Measurements from ENCODE around the gene BMP7.
"Not testable (repeated sequence)": the region's sequence is repeated elsewhere in the genome, so short reads cannot be mapped to it uniquely, and the experiment has no call there.

BMP7 gene

GRCh38 chr20:57209413-57209812, 57.0 kb downstream of the BMP7 start:
- no peak for DNase-seq

- no peak for DNase-seq
Measured at GRCh38 chr20:57208198-57208597, 58.2 kb downstream of the BMP7 start.

GRCh38 chr20:57207251-57207650, 59.2 kb downstream of the BMP7 start:
- DNase-seq = no peak

DNA sequence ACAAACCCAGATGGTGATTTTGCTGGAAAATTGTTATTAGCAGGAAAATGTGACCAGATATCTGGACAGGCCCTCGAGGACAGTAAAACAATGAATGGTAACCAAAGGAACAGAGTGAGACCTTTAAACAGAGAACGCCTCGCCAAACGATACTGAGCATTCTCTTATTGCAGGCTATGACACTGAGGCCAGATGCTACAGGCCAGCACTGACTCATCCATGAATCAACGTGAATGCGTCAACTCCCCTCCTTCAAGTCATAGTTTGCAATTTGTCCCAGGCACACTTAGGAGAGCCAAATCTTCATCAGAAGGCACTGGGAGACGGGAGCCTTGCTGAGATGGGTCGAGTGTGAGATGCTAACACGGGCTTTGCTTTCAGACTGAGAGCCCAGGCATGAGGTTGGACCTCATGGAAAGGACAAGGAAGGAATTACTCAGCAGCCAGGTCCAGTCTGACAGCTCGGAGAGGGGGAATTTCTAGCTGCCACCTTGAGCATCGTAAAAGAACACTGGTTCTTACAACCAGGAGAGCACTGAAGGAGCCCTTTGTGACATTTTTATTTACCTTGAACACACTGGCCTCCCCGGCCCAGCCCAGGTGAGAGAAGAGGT, 60.7 kb downstream of the BMP7 start:
- DNase-seq = peak in 1 of 2 experiments; percentile 29

DNA sequence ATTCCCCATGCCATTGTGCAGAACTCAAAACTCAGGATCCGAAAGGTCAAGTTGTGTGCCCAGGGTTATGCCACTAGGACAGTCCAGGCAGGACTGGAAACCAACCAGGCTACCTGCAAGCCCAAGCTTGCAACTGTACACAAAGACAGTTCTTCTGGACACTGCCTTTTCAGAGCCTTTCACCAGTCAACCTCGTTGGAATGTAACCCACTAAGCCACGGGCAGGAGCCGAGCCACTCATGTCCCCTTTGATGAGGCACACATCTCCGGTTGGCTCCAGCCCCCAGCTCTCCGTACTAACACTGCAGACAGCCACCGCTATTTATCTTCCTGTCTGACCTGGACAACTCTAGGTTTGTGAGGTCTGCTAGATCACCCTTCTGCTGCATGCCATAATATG, 62.5 kb downstream of the BMP7 start:
- DNase-seq = no peak

GRCh38 chr20:57203204-57203603, 63.2 kb downstream of the BMP7 start:
- no peak for DNase-seq

DNA sequence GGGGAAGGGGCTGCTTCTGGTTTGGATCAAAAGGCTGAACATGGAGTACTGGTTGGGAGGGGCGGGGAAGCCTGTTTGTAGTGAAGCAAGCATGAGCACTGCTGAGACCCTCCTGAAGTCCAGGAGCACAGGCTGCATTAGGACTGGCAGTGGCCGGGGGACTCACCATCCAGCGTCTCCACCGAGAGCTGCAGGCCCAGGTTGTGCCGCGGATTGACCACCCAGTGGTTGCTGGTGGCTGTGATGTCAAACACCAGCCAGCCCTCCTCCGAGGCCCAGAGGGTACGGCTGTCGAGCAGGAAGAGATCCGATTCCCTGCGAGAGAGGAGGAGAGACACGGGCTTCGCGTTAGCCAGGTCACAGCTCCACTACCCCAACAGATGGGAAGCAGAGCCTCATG, 64.1 kb downstream of the BMP7 start:
- no peak for DNase-seq

DNA sequence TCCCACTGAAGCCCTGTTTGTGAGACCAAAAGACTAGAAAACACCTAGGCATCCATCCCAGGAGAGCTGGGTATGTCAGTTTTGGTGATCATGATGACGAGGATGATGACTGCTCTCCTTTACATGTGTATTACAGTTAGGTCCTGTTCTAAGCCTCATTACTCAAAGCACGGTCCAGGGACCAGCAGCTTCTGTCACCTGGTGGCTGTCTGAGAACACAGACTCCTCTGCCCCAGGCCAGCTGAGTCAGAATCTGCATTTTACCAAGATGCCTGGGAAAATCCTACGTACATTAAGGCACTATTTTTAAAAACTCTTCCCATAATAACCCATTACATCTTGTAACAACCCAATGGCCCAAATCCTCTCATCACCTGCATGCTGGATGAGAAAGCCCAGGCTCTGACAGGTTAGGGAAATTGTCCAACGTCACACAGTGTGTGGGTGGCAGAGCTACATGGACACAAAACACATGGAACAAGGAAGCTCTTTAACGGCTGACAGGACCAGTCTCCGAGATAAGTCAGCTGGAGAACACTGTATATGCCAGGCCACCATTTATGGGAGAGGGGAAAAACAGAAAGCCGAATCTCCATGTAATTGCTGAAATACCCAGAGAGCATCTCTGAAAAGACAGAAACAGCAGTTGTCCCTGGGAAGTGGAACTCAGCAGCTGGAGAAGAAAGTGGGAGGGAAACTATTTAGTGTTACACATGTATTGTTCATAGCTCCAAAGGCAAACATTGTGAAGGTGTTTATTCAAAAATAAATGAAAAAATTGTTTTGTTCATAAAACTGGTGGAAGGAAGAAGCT, 65.4 kb downstream of the BMP7 start:
- peak in 1 of 2 experiments; percentile 8 for DNase-seq

GRCh38 chr20:57199656-57200405, 66.6 kb downstream of the BMP7 start:
- DNase-seq = no peak

DNA sequence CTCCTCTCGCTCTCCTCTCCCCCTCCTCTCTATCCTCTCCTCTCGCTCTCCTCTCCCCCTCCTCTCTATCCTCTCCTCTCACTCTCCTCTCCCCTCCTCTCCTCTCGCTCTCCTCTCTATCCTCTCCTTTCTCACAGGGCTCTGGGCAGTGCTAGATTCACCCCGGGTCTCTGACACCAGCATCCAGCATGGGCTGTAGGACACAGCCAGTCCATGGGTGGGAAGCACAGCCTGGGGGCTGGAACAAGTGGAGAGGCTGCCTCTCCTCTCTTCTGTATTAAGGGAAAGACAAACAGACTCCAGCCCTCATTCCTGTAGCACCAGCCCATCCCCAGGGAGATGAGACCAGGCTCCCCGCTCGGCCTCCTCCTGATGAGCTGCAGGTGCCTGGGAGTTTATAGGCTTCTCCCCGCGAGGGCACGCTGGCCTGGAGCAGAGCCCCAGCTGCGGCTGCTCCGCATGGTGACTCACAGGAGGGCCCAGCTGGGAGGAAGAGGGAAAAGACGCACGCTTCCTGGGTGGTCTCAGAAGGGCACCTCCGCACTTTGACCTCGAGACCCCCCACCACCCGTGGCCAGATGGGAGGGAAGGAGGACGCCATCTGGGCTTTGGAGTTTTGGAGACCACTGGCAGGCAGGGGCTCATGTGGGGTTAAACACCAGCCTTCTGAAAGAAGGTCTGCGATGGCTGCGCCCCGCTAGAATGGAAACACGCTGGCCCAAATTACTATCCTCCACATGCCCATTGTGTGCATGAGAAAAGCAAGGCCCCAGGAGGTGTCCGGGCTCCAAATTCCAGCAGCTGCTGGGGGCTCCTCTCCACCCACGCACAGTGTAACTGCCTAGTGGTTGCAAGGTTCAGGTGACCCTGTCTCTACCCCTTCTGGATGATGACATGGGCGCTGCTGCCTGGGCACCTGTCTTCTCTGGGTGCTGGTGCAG, 68.0 kb downstream of the BMP7 start:
- DNase-seq = no peak

- no peak for DNase-seq
Measured at GRCh38 chr20:57197352-57198131, 68.9 kb downstream of the BMP7 start.

DNA sequence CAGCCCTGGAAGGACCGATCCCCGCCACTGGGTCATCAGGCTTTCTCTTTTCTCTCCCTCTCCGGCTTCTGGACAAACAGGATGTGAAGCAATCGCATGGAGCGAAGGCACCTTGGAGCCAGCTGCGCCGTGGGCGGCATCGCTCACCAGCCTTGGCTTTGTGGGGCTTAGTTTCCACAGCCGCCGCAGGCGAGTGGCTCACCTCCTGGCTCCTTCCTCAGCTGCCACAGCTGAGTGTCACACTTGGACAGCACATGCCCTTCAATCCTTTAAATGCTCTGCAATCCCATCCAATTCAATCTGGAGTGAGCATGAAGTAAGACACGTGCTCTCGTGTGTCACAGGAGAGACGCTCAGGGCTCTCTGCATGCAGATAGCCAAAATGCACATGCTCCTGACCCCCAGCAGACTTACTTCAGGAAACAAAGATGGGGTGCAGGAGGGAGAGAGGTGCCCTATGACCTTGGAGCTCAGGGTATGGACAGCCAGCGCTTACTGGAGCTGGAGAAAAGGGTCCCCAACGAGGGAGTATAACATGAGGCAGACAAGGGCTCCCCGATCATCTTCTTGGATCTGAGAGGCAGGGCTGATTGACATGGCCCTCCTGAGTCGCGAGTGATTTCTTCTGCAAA, 70.9 kb downstream of the BMP7 start:
- DNase-seq = no peak

GRCh38 chr20:57195023-57195422, 71.4 kb downstream of the BMP7 start:
- no peak for DNase-seq

DNA sequence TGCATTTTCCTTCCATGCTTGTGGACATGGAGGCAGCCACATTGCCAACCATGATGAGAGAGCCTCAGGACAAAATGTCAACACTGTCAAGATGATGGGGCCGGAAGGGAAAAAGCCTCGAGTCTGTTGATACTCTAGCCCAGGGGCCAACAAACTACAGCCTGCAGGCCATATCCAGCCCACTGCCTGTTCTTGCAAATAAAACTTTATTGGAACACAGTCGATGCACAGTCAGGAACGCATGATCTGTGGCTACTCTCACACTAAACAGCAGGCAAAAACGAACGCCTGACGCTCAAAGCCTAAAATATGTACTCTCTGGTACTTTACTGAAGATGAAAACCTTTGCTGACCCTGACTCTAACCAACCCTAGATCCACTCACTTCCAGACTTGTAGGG, 72.3 kb downstream of the BMP7 start:
- DNase-seq = no peak

GRCh38 chr20:57193094-57193493, 73.3 kb downstream of the BMP7 start:
- no peak for DNase-seq

DNA sequence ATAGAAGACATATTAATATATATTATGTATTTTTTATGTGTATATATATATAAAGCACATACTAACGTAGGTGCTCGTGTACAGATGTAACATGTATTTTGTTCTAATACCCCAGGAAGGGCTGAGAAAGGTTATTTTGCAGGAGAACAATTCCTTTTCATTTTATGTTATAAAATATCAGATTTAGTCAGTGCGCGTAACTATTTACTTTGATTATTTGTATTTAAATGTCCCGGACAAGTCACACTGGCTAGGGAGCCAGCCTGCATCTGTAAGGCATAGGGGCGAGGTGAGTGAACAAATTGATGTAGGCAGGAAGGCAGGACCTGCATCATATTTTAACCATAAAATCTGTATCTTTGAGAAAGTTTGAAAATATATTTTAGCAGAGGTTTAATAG, 74.1 kb downstream of the BMP7 start:
- DNase-seq = no peak

DNA sequence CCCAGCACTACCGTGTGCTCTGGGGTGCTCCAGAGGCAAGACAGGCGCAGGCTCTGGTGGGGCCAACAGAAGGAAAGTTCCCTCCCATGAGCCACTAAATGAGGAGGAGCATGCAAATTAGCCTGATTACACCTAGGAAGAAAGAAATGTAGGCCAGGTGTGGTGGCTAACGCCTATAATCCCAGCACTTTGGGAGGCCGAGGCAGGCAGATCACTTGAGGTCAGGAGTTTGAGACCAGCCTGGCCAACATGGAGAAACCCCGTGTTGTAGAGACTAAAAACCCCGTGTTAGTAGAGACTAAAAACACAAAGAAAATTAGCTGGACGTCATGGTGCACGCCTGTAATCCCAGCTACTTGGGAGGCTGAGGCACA, 75.2 kb downstream of the BMP7 start:
- DNase-seq = not testable (repeated sequence)

DNA sequence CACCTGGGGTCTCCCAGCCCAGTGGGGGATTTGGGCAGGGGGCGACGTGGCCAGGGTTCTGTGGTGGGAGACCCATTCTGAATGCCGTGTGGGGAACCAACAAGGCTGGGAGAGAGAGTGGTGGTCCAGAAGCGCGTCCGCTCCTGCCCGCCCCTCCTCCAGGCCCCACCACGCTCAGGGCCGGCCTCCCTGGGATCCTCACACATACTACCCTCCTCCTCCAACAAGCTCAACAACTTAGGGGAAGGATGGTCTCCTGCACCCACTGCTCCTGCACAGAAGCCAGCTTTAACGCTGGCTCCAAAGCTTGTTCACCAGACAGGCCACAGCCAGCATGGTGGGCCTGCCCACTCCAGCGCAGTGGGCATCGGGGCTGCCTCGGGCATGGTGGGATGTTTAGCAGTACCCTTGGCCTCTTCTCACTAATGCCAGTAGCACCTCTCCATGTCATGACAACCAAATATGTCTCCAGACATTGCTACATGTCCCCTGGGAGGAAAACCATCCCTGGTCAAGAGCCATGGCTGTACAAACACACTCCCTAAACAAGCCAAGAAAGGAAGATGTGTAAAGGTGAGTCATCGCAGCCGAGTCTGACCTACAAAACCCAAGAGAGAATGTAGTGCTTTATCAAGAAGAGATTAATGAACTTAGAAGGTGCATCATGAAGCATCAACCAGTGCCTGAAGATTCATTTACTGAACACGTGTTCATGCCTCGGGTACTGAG, 75.7 kb downstream of the BMP7 start:
- no peak for DNase-seq

GRCh38 chr20:57189713-57190112, 76.7 kb downstream of the BMP7 start:
- DNase-seq = no peak

DNA sequence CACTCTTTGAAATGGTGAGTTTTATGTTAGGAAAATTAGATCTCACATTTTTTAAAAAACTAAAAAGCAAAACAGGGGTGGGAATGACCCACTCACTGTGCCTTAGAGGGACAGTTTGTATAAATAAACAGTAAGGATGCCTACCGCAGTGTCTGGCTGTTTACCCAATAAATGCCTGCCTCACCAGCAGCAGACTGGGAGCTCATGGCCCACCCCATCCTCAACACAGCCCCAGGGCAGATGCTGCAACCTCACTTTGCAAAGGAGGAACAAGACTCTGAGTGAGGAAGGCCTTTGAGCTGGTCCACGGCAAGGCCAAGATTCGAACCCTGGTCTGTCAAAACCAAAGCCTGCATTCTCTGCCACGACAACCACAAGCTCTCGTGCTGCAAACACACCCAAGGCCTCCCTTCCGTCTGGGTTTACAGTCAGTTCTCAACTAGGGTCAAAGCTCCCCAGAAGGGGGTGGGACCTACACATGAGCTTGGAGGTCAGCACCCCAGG, 77.8 kb downstream of the BMP7 start:
- no peak for DNase-seq

- no peak for DNase-seq
Measured at GRCh38 chr20:57188056-57188455, 78.4 kb downstream of the BMP7 start.

Data from SW 1271 (cell line).